ENCODE data around the gene ROR1. TPM values are rescaled to one million over a fixed set of nuclear protein-coding genes. Genes with fewer than 3 reads are reported as not detected.

The ROR1 gene
- total and polyA plus RNA-seq, 4 experiments from 2014 or later = not detected

GRCh38 chr1:63887809-63888208, 114.0 kb downstream of the ROR1 start:
- H3K9me3 Mint-ChIP-seq = no peaks in the 10 kb centered on the region
- Histone ChIP-seq H3K4me1 (ENCODE audit: insufficient read depth, low read length) (no peaks in the 10 kb centered on the region), H3K27ac (ENCODE audit: low read depth, low read length) (no peak overlapping the region), H3K27me3 (ENCODE audit: insufficient read depth, low read length) (no peaks in the 10 kb centered on the region), H3K4me3 (ENCODE audit: low read length in 2 of 2) (no peak overlapping the region), H3K9me3 (ENCODE audit: control insufficient read depth in 1 of 2, low read length in 2 of 2) (no peaks in the 10 kb centered on the region), H3K36me3 (ENCODE audit: insufficient read depth, low read length) (no peaks in the 10 kb centered on the region)
- peaks cover 1 to 2% of the 10 kb centered on the region in 2 donors for H3K27me3 Mint-ChIP-seq
- no peak for DNase-seq
- no peak overlapping the region for H3K4me3 Mint-ChIP-seq
- no peak overlapping the region for H3K27ac Mint-ChIP-seq
- ChIA-PET POLR2A (ENCODE audit: partially characterized antibody) (no interaction called here), CTCF (ENCODE audit: partially characterized antibody) (interaction anchor here (1.0 kb wide), 1 partner anchor 20 kb away, joined by 3 read pairs; no protein-coding TSS in a partner anchor)
- no peaks in the 10 kb centered on the region for H3K4me1 Mint-ChIP-seq
- intact Hi-C loops (cut with micrococcal nuclease) = no loop called here
- no peaks in the 10 kb centered on the region for H3K36me3 Mint-ChIP-seq

- Histone ChIP-seq H3K4me3 (ENCODE audit: low read length in 2 of 2) (no peak overlapping the region), H3K9me3 (ENCODE audit: control insufficient read depth in 1 of 2, low read length in 2 of 2) (no peaks in the 10 kb centered on the region), H3K36me3 (ENCODE audit: insufficient read depth, low read length) (no peaks in the 10 kb centered on the region), H3K4me1 (ENCODE audit: insufficient read depth, low read length) (no peaks in the 10 kb centered on the region), H3K27me3 (ENCODE audit: insufficient read depth, low read length) (no peaks in the 10 kb centered on the region), H3K27ac (ENCODE audit: low read depth, low read length) (no peak overlapping the region)
- Mint-ChIP-seq H3K27ac (no peak overlapping the region), H3K36me3 (no peaks in the 10 kb centered on the region), H3K9me3 (peaks cover 0 to 3% (median 0%) of the 10 kb centered on the region in 8 donors), H3K4me1 (no peaks in the 10 kb centered on the region), H3K4me3 (no peak overlapping the region), H3K27me3 (peaks cover 1 to 2% of the 10 kb centered on the region in 2 donors)
- intact Hi-C loops (cut with micrococcal nuclease) = no loop called here
- CTCF ChIA-PET (ENCODE audit: partially characterized antibody) = no interaction called here
- no peak for DNase-seq
- POLR2A ChIA-PET (ENCODE audit: partially characterized antibody) = no interaction called here
Observed at GRCh38 chr1:63888984-63889383, 115.2 kb downstream of the ROR1 start.

- intact Hi-C loops (cut with micrococcal nuclease) = no loop called here
Observed at GRCh38 chr1:63890468-63890867, 116.7 kb downstream of the ROR1 start.

GRCh38 chr1:63891060-63891690, 117.4 kb downstream of the ROR1 start:
- no peaks in the 10 kb centered on the region for H3K4me1 Mint-ChIP-seq
- ChIA-PET POLR2A (ENCODE audit: partially characterized antibody) (no interaction called here), CTCF (ENCODE audit: partially characterized antibody) (no interaction called here)
- H3K4me3 ChIP-seq (ENCODE audit: low read length in 2 of 2) = no peak overlapping the region
- H3K27me3 Mint-ChIP-seq = peaks cover 0 to 4% of the 10 kb centered on the region in 2 donors
- DNase-seq = no peak
- no peaks in the 10 kb centered on the region for H3K27me3 ChIP-seq (ENCODE audit: insufficient read depth, low read length)
- no peak overlapping the region for H3K27ac Mint-ChIP-seq
- H3K36me3 ChIP-seq (ENCODE audit: insufficient read depth, low read length) = no peaks in the 10 kb centered on the region
- H3K4me1 ChIP-seq (ENCODE audit: insufficient read depth, low read length) = no peaks in the 10 kb centered on the region
- no peak overlapping the region for H3K4me3 Mint-ChIP-seq
- H3K9me3 Mint-ChIP-seq = peaks cover 0 to 5% (median 0%) of the 10 kb centered on the region in 8 donors
- intact Hi-C loops (cut with micrococcal nuclease) = no loop called here
- H3K27ac ChIP-seq (ENCODE audit: low read depth, low read length) = no peak overlapping the region
- no peaks in the 10 kb centered on the region for H3K36me3 Mint-ChIP-seq
- no peaks in the 10 kb centered on the region for H3K9me3 ChIP-seq (ENCODE audit: control insufficient read depth in 1 of 2, low read length in 2 of 2)

More at GRCh38 chr1:63890468-63890867, 116.7 kb downstream of the ROR1 start:
- Mint-ChIP-seq H3K9me3 (peaks cover 0 to 5% (median 0%) of the 10 kb centered on the region in 8 donors), H3K4me3 (no peak overlapping the region), H3K4me1 (no peaks in the 10 kb centered on the region), H3K27me3 (peaks cover 0 to 4% of the 10 kb centered on the region in 2 donors), H3K27ac (no peak overlapping the region), H3K36me3 (no peaks in the 10 kb centered on the region)
- no peaks in the 10 kb centered on the region for H3K4me1 ChIP-seq (ENCODE audit: insufficient read depth, low read length)
- no peaks in the 10 kb centered on the region for H3K9me3 ChIP-seq (ENCODE audit: control insufficient read depth in 1 of 2, low read length in 2 of 2)
- no peak overlapping the region for H3K27ac ChIP-seq (ENCODE audit: low read depth, low read length)
- no peak for DNase-seq
- ChIA-PET CTCF (ENCODE audit: partially characterized antibody) (no interaction called here), POLR2A (ENCODE audit: partially characterized antibody) (no interaction called here)
- H3K36me3 ChIP-seq (ENCODE audit: insufficient read depth, low read length) = no peaks in the 10 kb centered on the region
- H3K4me3 ChIP-seq (ENCODE audit: low read length in 2 of 2) = no peak overlapping the region
- H3K27me3 ChIP-seq (ENCODE audit: insufficient read depth, low read length) = no peaks in the 10 kb centered on the region

GRCh38 chr1:63892632-63893395, 119.0 kb downstream of the ROR1 start:
- Mint-ChIP-seq H3K4me3 (no peak overlapping the region), H3K4me1 (no peaks in the 10 kb centered on the region), H3K27me3 (peaks cover 0 to 4% of the 10 kb centered on the region in 2 donors), H3K36me3 (no peaks in the 10 kb centered on the region), H3K9me3 (peaks cover 0 to 6% (median under 1%) of the 10 kb centered on the region in 8 donors), H3K27ac (no peak overlapping the region)
- no peak overlapping the region for H3K4me3 ChIP-seq (ENCODE audit: low read length in 2 of 2)
- H3K9me3 ChIP-seq (ENCODE audit: control insufficient read depth in 1 of 2, low read length in 2 of 2) = no peaks in the 10 kb centered on the region
- H3K36me3 ChIP-seq (ENCODE audit: insufficient read depth, low read length) = no peaks in the 10 kb centered on the region
- ChIA-PET CTCF (ENCODE audit: partially characterized antibody) (no interaction called here), POLR2A (ENCODE audit: partially characterized antibody) (no interaction called here)
- no peak overlapping the region for H3K27ac ChIP-seq (ENCODE audit: low read depth, low read length)
- no peaks in the 10 kb centered on the region for H3K27me3 ChIP-seq (ENCODE audit: insufficient read depth, low read length)
- H3K4me1 ChIP-seq (ENCODE audit: insufficient read depth, low read length) = no peaks in the 10 kb centered on the region
- intact Hi-C loops (cut with micrococcal nuclease) = no loop called here
- no peak for DNase-seq

GRCh38 chr1:63893976-63894375, 120.2 kb downstream of the ROR1 start:
- intact Hi-C loops (cut with micrococcal nuclease) = no loop called here
- no peak overlapping the region for H3K27ac Mint-ChIP-seq
- POLR2A ChIA-PET (ENCODE audit: partially characterized antibody) = no interaction called here

GRCh38 chr1:63894627-63895265, 120.9 kb downstream of the ROR1 start:
- Histone ChIP-seq H3K4me1 (ENCODE audit: insufficient read depth, low read length) (no peaks in the 10 kb centered on the region), H3K9me3 (ENCODE audit: control insufficient read depth in 1 of 2, low read length in 2 of 2) (no peaks in the 10 kb centered on the region), H3K27ac (ENCODE audit: low read depth, low read length) (no peak overlapping the region), H3K4me3 (ENCODE audit: low read length in 2 of 2) (no peak overlapping the region), H3K27me3 (ENCODE audit: insufficient read depth, low read length) (no peaks in the 10 kb centered on the region), H3K36me3 (ENCODE audit: insufficient read depth, low read length) (no peaks in the 10 kb centered on the region)
- Mint-ChIP-seq H3K36me3 (no peaks in the 10 kb centered on the region), H3K4me1 (no peaks in the 10 kb centered on the region), H3K27ac (no peak overlapping the region), H3K27me3 (peaks cover 0 to 6% of the 10 kb centered on the region in 2 donors), H3K9me3 (peaks cover 0 to 10% (median 1%) of the 10 kb centered on the region in 8 donors), H3K4me3 (no peak overlapping the region)
- ChIA-PET POLR2A (ENCODE audit: partially characterized antibody) (no interaction called here), CTCF (ENCODE audit: partially characterized antibody) (no interaction called here)
- intact Hi-C loops (cut with micrococcal nuclease) = no loop called here
- DNase-seq = no peak

More at GRCh38 chr1:63893976-63894375, 120.2 kb downstream of the ROR1 start:
- Mint-ChIP-seq H3K9me3 (peaks cover 0 to 10% (median 1%) of the 10 kb centered on the region in 8 donors), H3K27me3 (peaks cover 0 to 4% of the 10 kb centered on the region in 2 donors), H3K4me3 (no peak overlapping the region), H3K4me1 (no peaks in the 10 kb centered on the region), H3K36me3 (no peaks in the 10 kb centered on the region)
- CTCF ChIA-PET (ENCODE audit: partially characterized antibody) = no interaction called here
- no peak for DNase-seq
- Histone ChIP-seq H3K4me3 (ENCODE audit: low read length in 2 of 2) (no peak overlapping the region), H3K27me3 (ENCODE audit: insufficient read depth, low read length) (no peaks in the 10 kb centered on the region), H3K36me3 (ENCODE audit: insufficient read depth, low read length) (no peaks in the 10 kb centered on the region), H3K27ac (ENCODE audit: low read depth, low read length) (no peak overlapping the region), H3K9me3 (ENCODE audit: control insufficient read depth in 1 of 2, low read length in 2 of 2) (no peaks in the 10 kb centered on the region), H3K4me1 (ENCODE audit: insufficient read depth, low read length) (no peaks in the 10 kb centered on the region)

Data from CD4-positive, alpha-beta memory T cell (primary cell).